PC-3 (cell line): ENCODE data around the gene PTH1R. TPM values are rescaled to one million over a fixed set of nuclear protein-coding genes. Genes with fewer than 3 reads are reported as not detected.

Source experiments
- ATAC-seq: fragments of 200-7000 bp; cut with Tn5 transposase; 2 replicates; pipeline ENCODE4 v1.9.1; 2020; ENCODE audit warnings: mild to moderate bottlenecking, moderate library complexity
- BruUV-seq: library from RNA; stranded (reverse); fragments of 400-500 nt; replicated peaks from 2 replicates; lab custom pipeline; 2021; lab: Mats Ljungman, UMichigan
- CTCF ChIA-PET: fragments of 300-600 bp; sonication (Branson Sonifier 250); formaldehyde crosslinking; loops from one replicate; lab custom pipeline; 2022; ENCODE audit warnings: antibody characterized with exemption; lab: Charles Lee
- POLR2A ChIA-PET: fragments of 300-600 bp; sonication (Branson Sonifier 250); formaldehyde crosslinking; loops from one replicate; lab custom pipeline; 2022; ENCODE audit warnings: antibody characterized with exemption; ENCODE audit not compliant: unreplicated experiment; lab: Charles Lee
- DNase-seq: peaks from one replicate; pipeline ENCODE4 v3.0.0-alpha.2; 2015
- H2AFZ ChIP-seq: fragments of 300-600 bp; sonication (generic); 2 replicates; pipeline ENCODE4 v1.6.0; 2016; ENCODE audit warnings: antibody characterized with exemption, low read length
- H3F3A ChIP-seq: fragments of 300-600 bp; sonication (generic); one replicate; pipeline ENCODE4 v1.6.0; 2017; ENCODE audit warnings: antibody characterized with exemption, low read length, control low read depth, mild to moderate bottlenecking; ENCODE audit not compliant: unreplicated experiment
- H3K27ac ChIP-seq: fragments of 300-600 bp; sonication (generic); 2 replicates; pipeline ENCODE4 v1.5.1; 2016; ENCODE audit warnings: mild to moderate bottlenecking, low read length
- H3K27me3 ChIP-seq: fragments of 300-600 bp; sonication (generic); 2 replicates; pipeline ENCODE4 v1.6.1; 2016; ENCODE audit warnings: low read length, mixed read lengths
- H3K36me3 ChIP-seq: fragments of 300-600 bp; sonication (generic); 2 replicates; pipeline ENCODE4 v1.6.1; 2016; ENCODE audit warnings: low read depth, mixed run types, low read length, mixed read lengths
- H3K4me1 ChIP-seq: fragments of 300-600 bp; sonication (generic); 2 replicates; pipeline ENCODE4 v1.5.1; 2016; ENCODE audit warnings: low read length; ENCODE audit not compliant: insufficient read depth
- H3K4me2 ChIP-seq: fragments of 300-600 bp; sonication (generic); 2 replicates; pipeline ENCODE4 v1.6.0; 2016; ENCODE audit warnings: low read length
- H3K4me3 ChIP-seq: fragments of 300-600 bp; sonication (generic); 2 replicates; pipeline ENCODE4 v1.5.1; 2016; ENCODE audit warnings: mild to moderate bottlenecking, low read length, mixed read lengths
- H3K79me2 ChIP-seq: fragments of 300-600 bp; sonication (generic); 2 replicates; pipeline ENCODE4 v1.6.1; 2017; ENCODE audit warnings: low read length, mixed read lengths
- H3K9ac ChIP-seq: fragments of 300-600 bp; sonication (generic); 2 replicates; pipeline ENCODE4 v1.6.0; 2016; ENCODE audit warnings: mild to moderate bottlenecking, low read length
- H3K9me2 ChIP-seq: fragments of 300-600 bp; sonication (generic); replicated peaks from 2 replicates; pipeline ENCODE4 v1.6.1; 2016; ENCODE audit warnings: mixed run types, low read length, mixed read lengths
- H3K9me3 ChIP-seq: fragments of 300-600 bp; sonication (generic); 2 replicates; pipeline ENCODE4 v1.6.1; 2016; ENCODE audit warnings: low read length, mixed read lengths
- H4K20me1 ChIP-seq: fragments of 300-600 bp; sonication (generic); 2 replicates; pipeline ENCODE4 v1.6.1; 2016; ENCODE audit warnings: low read length, mixed read lengths
- EZH2 ChIP-seq: fragments of 300-600 bp; sonication (generic); IDR thresholded peaks from one replicate; pipeline ENCODE4 v1.6.1; 2017; ENCODE audit warnings: antibody characterized with exemption, mild to moderate bottlenecking, low read length; ENCODE audit not compliant: unreplicated experiment
- EZH2phosphoT487 ChIP-seq: fragments of 300-600 bp; sonication (generic); IDR thresholded peaks from 2 replicates; pipeline ENCODE4 v1.6.1; 2018; ENCODE audit warnings: mild to moderate bottlenecking, antibody characterized with exemption, low read length, borderline replicate concordance
- intact Hi-C: fragments of 100-400 bp; cut with micrococcal nuclease; formaldehyde crosslinking; loops from 2 replicates; pipeline ENCODE4 v1.9.0; 2023
- total RNA-seq: library from RNA; depleted of rRNA; stranded (reverse); fragments of >200 nt; gene quantifications from 2 replicates; pipeline ENCODE4 v1.2.3, GENCODE V29; 2014
- TF ChIP-seq, protein P1 (sequence below): fragments of 300-600 bp; sonication (generic); conservative IDR thresholded peaks from 2 replicates; pipeline ENCODE4 v1.5.1; 2017; ENCODE audit warnings: antibody characterized with exemption, low read depth, mild to moderate bottlenecking, low read length

The PTH1R gene
- total RNA-seq, 1 experiment from 2014 or later, result not detected

DNA sequence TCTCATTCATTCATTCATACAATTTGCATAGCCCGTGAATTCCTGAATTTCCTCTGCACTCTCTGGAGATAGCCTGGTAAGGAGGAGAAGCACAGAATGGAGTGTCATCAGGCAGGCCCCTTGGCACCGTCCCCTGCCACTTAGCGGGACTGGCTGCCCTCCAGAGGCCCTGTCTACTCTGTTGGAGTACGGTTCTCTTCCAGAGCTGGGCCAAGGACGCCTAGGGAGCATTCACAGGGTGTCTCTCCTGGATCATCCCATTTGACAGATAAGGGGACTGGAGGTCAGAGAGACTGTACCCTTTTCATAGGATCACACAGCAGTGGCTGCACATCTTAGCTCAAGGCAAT is 48.0 kb downstream of the PTH1R start:
- Histone ChIP-seq H3K4me3 (no peak overlapping the region), H3K9me3 (no peaks in the 10 kb centered on the region), H3K36me3 (peaks cover 66% of the 10 kb centered on the region), H3K4me1 (peaks cover 5% of the 10 kb centered on the region), H3K27me3 (no peaks in the 10 kb centered on the region), H3K27ac (no peak overlapping the region), H2AFZ (no peak overlapping the region), H3F3A (no peaks in the 10 kb centered on the region), H3K79me2 (peaks cover 37% of the 10 kb centered on the region), H4K20me1 (0 out of 2 replicates have a peak, but pooled peaks cover 12% of the 10 kb centered on the region), H3K9me2 (no peaks in the 10 kb centered on the region), H3K4me2 (no peak overlapping the region), H3K9ac (no peak overlapping the region)
- DNase-seq (no peak), ATAC-seq (no peak)
- TF ChIP-seq EZH2phosphoT487 (no peak), EZH2 (no peak)
- TF ChIP-seq, protein P1, sequence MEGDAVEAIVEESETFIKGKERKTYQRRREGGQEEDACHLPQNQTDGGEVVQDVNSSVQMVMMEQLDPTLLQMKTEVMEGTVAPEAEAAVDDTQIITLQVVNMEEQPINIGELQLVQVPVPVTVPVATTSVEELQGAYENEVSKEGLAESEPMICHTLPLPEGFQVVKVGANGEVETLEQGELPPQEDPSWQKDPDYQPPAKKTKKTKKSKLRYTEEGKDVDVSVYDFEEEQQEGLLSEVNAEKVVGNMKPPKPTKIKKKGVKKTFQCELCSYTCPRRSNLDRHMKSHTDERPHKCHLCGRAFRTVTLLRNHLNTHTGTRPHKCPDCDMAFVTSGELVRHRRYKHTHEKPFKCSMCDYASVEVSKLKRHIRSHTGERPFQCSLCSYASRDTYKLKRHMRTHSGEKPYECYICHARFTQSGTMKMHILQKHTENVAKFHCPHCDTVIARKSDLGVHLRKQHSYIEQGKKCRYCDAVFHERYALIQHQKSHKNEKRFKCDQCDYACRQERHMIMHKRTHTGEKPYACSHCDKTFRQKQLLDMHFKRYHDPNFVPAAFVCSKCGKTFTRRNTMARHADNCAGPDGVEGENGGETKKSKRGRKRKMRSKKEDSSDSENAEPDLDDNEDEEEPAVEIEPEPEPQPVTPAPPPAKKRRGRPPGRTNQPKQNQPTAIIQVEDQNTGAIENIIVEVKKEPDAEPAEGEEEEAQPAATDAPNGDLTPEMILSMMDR, result no peak
- POLR2A ChIA-PET, result no interaction called here
- intact Hi-C loops, result no loop called here
- no TSS peak for BruUV-seq
- CTCF ChIA-PET, result no interaction called here

DNA sequence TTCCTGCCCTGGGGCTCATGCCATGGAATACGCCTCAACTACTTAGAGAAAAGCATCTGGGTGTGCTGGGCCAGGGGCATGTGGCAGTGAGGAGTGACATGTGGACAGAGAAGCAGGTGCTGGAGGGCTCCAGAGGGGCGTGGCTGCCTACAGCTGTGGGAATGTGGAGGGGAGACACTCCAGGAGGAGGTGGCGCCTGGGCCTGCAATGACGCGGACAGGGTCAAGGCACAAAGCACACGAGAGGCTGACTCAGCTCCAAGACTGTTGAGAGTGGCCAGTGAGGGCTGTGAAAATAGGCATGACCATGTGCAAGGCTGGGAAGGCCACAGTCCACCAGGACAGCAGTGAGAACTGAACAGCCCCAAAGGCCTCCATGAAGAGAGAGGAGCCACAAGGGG is 48.5 kb downstream of the PTH1R start:
- Histone ChIP-seq H3F3A (no peaks in the 10 kb centered on the region), H3K4me2 (no peak overlapping the region), H3K9me3 (no peaks in the 10 kb centered on the region), H3K9me2 (no peaks in the 10 kb centered on the region), H3K79me2 (peaks cover 42% of the 10 kb centered on the region), H3K36me3 (peaks cover 61% of the 10 kb centered on the region), H3K9ac (no peak overlapping the region), H4K20me1 (0 out of 2 replicates have a peak, but pooled peaks cover 17% of the 10 kb centered on the region), H3K27me3 (no peaks in the 10 kb centered on the region), H2AFZ (no peak overlapping the region), H3K4me1 (peaks cover 10% of the 10 kb centered on the region), H3K4me3 (no peak overlapping the region), H3K27ac (no peak overlapping the region)
- intact Hi-C loops, result no loop called here
- POLR2A ChIA-PET, result no interaction called here
- CTCF ChIA-PET, result no interaction called here
- DNase-seq (no peak), ATAC-seq (no peak)
- no TSS peak for BruUV-seq
- TF ChIP-seq EZH2 (no peak), EZH2phosphoT487 (no peak)
- TF ChIP-seq, protein P1, result no peak

DNA sequence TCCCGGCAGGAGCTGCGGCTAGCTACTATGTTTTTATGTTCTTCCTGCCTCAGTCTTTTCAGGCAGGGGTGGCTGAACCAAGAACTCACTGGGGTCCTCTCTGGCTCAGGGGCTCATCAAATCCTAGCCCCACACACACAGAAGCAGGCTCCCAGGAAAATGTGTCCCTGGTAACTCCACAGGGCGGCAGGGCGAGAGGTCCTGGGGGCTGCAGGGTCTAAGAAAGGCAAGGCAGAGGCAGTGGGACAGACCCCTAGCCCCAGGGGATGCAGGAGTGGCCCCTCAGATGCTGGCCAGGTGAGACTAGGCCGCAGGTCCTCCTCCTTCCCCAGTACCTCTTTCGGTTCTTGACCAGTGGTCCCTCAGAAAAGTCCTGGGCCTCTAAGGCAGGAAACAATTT is 48.9 kb downstream of the PTH1R start:
- CTCF ChIA-PET, result no interaction called here

More for the DNA sequence above, 48.9 kb downstream of the PTH1R start:
- ATAC-seq, result no peak
- no peak for DNase-seq
- Histone ChIP-seq H2AFZ (no peak overlapping the region), H3K27me3 (no peaks in the 10 kb centered on the region), H3K36me3 (peaks cover 57% of the 10 kb centered on the region), H3K27ac (no peak overlapping the region), H3K4me2 (no peak overlapping the region), H3K9me3 (no peaks in the 10 kb centered on the region), H3K79me2 (peaks cover 46% of the 10 kb centered on the region), H3F3A (no peaks in the 10 kb centered on the region), H3K9ac (no peak overlapping the region), H3K4me1 (peaks cover 14% of the 10 kb centered on the region), H3K9me2 (no peaks in the 10 kb centered on the region), H4K20me1 (0 out of 2 replicates have a peak, but pooled peaks cover 21% of the 10 kb centered on the region), H3K4me3 (no peak overlapping the region)
- intact Hi-C loops, result no loop called here
- BruUV-seq, result no TSS peak
- TF ChIP-seq, protein P1, result no peak
- no peak for TF ChIP-seq EZH2phosphoT487
- no peak for TF ChIP-seq EZH2
- POLR2A ChIA-PET, result no interaction called here
